CD14-positive monocyte (primary cell): ENCODE measurements around the gene INPP5B. TPM values are rescaled to one million over a fixed set of nuclear protein-coding genes. Genes with fewer than 3 reads are reported as not detected.

Experiments used
- DNase-seq, 3 donors: peaks; one replicate each; pipeline ENCODE4 v3.0.0-alpha.2; 2011 to 2022
- H2AFZ ChIP-seq: 2 replicates; pipeline ENCODE4 v1.6.0; 2012; ENCODE audit warnings: mild to moderate bottlenecking, low read depth, low read length, inconsistent platforms; ENCODE audit not compliant: insufficient read depth, poor library complexity, severe bottlenecking
- H3K27ac ChIP-seq, 2 donors: 1 replicate in 1 of 2; 2 replicates in 1 of 2; pipeline ENCODE4 v1.5.1; 2012 to 2013; ENCODE audit warnings: low read length in 2 of 2, control low read depth in 1 of 2, inconsistent platforms in 1 of 2, low read depth in 1 of 2, mild to moderate bottlenecking in 1 of 2
- H3K27me3 ChIP-seq, 2 donors: one replicate each; pipeline versions ENCODE4 v1.6.0 to v1.6.1; 2011 to 2013; ENCODE audit warnings: low read length in 2 of 2; ENCODE audit not compliant: control insufficient read depth in 2 of 2, insufficient read depth in 2 of 2
- H3K36me3 ChIP-seq, 2 donors: replicated peaks in 1 of 2; 1 replicate in 1 of 2; 2 replicates in 1 of 2; pipeline versions ENCODE4 v1.5.1 to v1.6.1; 2012 to 2013; ENCODE audit warnings: low read length in 2 of 2, control low read depth in 1 of 2, inconsistent platforms in 1 of 2, mild to moderate bottlenecking in 1 of 2; ENCODE audit not compliant: insufficient read depth in 2 of 2, control insufficient read depth in 1 of 2
- H3K4me1 ChIP-seq, 2 donors: 1 replicate in 1 of 2; 2 replicates in 1 of 2; pipeline versions ENCODE4 v1.5.1 to v1.6.1; 2012 to 2013; ENCODE audit warnings: low read length in 2 of 2, control low read depth in 1 of 2, inconsistent platforms in 1 of 2, mild to moderate bottlenecking in 1 of 2, moderate library complexity in 1 of 2; ENCODE audit not compliant: insufficient read depth in 2 of 2, control insufficient read depth in 1 of 2
- H3K4me2 ChIP-seq: replicated peaks from 2 replicates; pipeline ENCODE3; 2012; ENCODE audit warnings: low read length, moderate library complexity, mild to moderate bottlenecking; ENCODE audit not compliant: poor library complexity, severe bottlenecking; ENCODE audit errors: extremely low read depth
- H3K4me3 ChIP-seq, 3 experiments: fragments of 200-600 bp in 1 of 3; sonication (generic) in 1 of 3; replicated peaks in 1 of 3; 1 replicate in 2 of 3; 2 replicates in 1 of 3; pipeline ENCODE4 v1.5.1; 2011 to 2013; ENCODE audit warnings: low read length in 3 of 3, mild to moderate bottlenecking in 3 of 3, control low read depth in 2 of 3, low read depth in 2 of 3, inconsistent platforms in 1 of 3, moderate library complexity in 1 of 3
- H3K79me2 ChIP-seq: 2 replicates; pipeline ENCODE4 v1.6.0; 2012; ENCODE audit warnings: mild to moderate bottlenecking, control low read depth, inconsistent platforms, low read length, moderate library complexity; ENCODE audit not compliant: insufficient read depth
- H3K9ac ChIP-seq: 2 replicates; pipeline ENCODE4 v1.6.0; 2017; ENCODE audit warnings: low read length, mild to moderate bottlenecking; ENCODE audit not compliant: insufficient read depth, poor library complexity, severe bottlenecking
- H3K9me3 ChIP-seq, 2 donors: replicated peaks in 1 of 2; 1 replicate in 1 of 2; 2 replicates in 1 of 2; pipeline versions ENCODE4 v1.5.1 to v1.6.1; 2012 to 2013; ENCODE audit warnings: low read length in 2 of 2, control low read depth in 1 of 2; ENCODE audit not compliant: control insufficient read depth in 1 of 2, insufficient read depth in 1 of 2
- H4K20me1 ChIP-seq: 2 replicates; pipeline ENCODE4 v1.6.0; 2012; ENCODE audit warnings: mild to moderate bottlenecking, low read length, control low read depth, moderate library complexity; ENCODE audit not compliant: insufficient read depth
- H3K27ac Mint-ChIP-seq, 7 donors: one replicate each; pipeline ENCODE4 v1.8.0; 2020; ENCODE audit warnings: mild to moderate bottlenecking in 7 of 7, mixed read lengths in 7 of 7, moderate library complexity in 6 of 7, inconsistent platforms in 2 of 7
- H3K27me3 Mint-ChIP-seq, 3 donors: one replicate each; pipeline ENCODE4 v1.8.0; 2021 to 2022; ENCODE audit warnings: low read depth in 3 of 3, mild to moderate bottlenecking in 3 of 3, mixed read lengths in 3 of 3, moderate library complexity in 3 of 3, inconsistent platforms in 1 of 3
- H3K36me3 Mint-ChIP-seq, 2 donors: one replicate each; pipeline ENCODE4 v1.8.0; 2020; ENCODE audit warnings: mixed read lengths in 2 of 2, inconsistent platforms in 1 of 2, mild to moderate bottlenecking in 1 of 2
- H3K4me1 Mint-ChIP-seq: one replicate; pipeline ENCODE4 v1.8.0; 2020; ENCODE audit warnings: mild to moderate bottlenecking, mixed read lengths
- H3K4me3 Mint-ChIP-seq, 2 donors: one replicate each; pipeline ENCODE4 v1.8.0; 2020; ENCODE audit warnings: mild to moderate bottlenecking in 2 of 2, mixed read lengths in 2 of 2, moderate library complexity in 1 of 2
- H3K9me3 Mint-ChIP-seq, 7 donors: one replicate each; pipeline ENCODE4 v1.8.0; 2020 to 2022; ENCODE audit warnings: mixed read lengths in 7 of 7, mild to moderate bottlenecking in 6 of 7, moderate library complexity in 6 of 7, inconsistent platforms in 2 of 7
- WGBS: methylation state at CpG from one replicate; pipeline ENCODE4 v1.1.5; 2013; ENCODE audit warnings: missing lambda C conversion rate; ENCODE audit not compliant: insufficient coverage; 5-methylcytosine and 5-hydroxymethylcytosine counted together
- intact Hi-C, 2 donors: fragments of 100-400 bp; cut with micrococcal nuclease; formaldehyde crosslinking; loops; one replicate each; pipeline versions ENCODE4 v1.15.0 to v1.15.1; 2023
- polyA plus RNA-seq, 3 donors: library from polyadenylated mRNA; depleted of rRNA in 1 of 3; unstranded in 2 of 3; stranded (reverse) in 1 of 3; fragments of 300-500 nt in 2 of 3; fragments of >200 nt in 1 of 3; fragmentation: Illumina TruSeq in 2 of 3; gene quantifications; 1 replicate in 2 of 3; 2 replicates in 1 of 3; pipeline ENCODE4 v1.2.3, GENCODE V29; 2012 to 2021
- TF ChIP-seq, protein P1 (sequence below): fragments of 200-600 bp; IDR thresholded peaks from one replicate; pipeline ENCODE4 v1.8.0; 2022; ENCODE audit warnings: antibody characterized with exemption, mild to moderate bottlenecking

The INPP5B gene
- polyA plus RNA-seq, 3 donors: 3.0 to 13.1 (median 5.8) TPM

DNA sequence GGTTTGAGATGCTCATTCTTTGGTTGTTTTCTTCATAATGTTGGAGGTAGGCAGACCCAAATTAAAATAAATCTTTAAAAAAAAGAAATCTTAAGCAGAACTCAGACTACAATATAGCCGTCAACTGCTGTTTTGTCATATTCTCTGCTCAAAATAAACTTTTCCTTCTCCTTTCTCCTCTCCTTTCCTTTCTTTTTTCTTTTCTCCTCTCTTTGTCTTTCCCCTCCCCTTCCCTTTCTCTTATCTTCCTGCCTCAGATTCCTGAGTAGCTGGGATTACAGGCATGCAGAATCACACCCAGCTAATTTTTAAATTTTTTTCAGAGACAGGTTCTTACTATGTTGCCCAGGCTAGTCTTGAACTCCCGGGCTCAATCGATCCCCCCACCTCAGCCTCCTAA lies 62.7 kb downstream of the INPP5B start:
- no peaks in the 10 kb centered on the region for H3K9me3 Mint-ChIP-seq

DNA sequence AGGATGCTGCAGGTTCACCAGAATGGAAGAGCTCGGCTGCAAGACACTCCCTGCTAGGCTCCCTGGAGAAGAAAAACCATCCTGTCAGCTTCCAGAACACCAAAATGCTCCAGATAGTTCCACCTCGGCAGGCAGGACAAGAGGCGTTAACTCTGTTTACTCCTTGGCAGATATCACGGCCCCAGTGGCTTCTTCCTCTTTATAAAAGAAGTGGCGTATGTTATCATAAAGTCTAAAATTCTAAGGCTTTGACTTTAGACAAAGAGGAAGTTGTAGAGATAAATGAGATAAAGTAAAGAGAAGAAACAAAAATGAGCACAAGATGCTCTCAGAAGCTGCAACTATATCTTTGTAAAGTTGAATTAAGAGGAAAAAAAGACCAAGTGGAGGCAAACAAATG lies 63.2 kb downstream of the INPP5B start:
- Mint-ChIP-seq H3K4me1 (no peaks in the 10 kb centered on the region), H3K27ac (peak overlapping the region in 3 of 7 donors; percentile 25 to 38 (median 31)), H3K27me3 (no peaks in the 10 kb centered on the region), H3K36me3 (peaks cover 79 to 96% of the 10 kb centered on the region in 2 donors), H3K4me3 (no peak overlapping the region), H3K9me3 (no peaks in the 10 kb centered on the region)
- no peaks in the 10 kb centered on the region for H4K20me1 ChIP-seq
- H3K9me3 ChIP-seq: no peaks in the 10 kb centered on the region
- no peaks in the 10 kb centered on the region for H3K27me3 ChIP-seq
- H3K4me2 ChIP-seq: no peak overlapping the region
- TF ChIP-seq, protein P1, sequence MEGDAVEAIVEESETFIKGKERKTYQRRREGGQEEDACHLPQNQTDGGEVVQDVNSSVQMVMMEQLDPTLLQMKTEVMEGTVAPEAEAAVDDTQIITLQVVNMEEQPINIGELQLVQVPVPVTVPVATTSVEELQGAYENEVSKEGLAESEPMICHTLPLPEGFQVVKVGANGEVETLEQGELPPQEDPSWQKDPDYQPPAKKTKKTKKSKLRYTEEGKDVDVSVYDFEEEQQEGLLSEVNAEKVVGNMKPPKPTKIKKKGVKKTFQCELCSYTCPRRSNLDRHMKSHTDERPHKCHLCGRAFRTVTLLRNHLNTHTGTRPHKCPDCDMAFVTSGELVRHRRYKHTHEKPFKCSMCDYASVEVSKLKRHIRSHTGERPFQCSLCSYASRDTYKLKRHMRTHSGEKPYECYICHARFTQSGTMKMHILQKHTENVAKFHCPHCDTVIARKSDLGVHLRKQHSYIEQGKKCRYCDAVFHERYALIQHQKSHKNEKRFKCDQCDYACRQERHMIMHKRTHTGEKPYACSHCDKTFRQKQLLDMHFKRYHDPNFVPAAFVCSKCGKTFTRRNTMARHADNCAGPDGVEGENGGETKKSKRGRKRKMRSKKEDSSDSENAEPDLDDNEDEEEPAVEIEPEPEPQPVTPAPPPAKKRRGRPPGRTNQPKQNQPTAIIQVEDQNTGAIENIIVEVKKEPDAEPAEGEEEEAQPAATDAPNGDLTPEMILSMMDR: no peak
- no peaks in the 10 kb centered on the region for H3K4me1 ChIP-seq
- H3K36me3 ChIP-seq: peaks cover 87 to 95% of the 10 kb centered on the region in 2 donors
- H2AFZ ChIP-seq: no peak overlapping the region
- H3K79me2 ChIP-seq: no peaks in the 10 kb centered on the region
- H3K9ac ChIP-seq: no peak overlapping the region
- DNase-seq: no peak
- no peak overlapping the region for H3K4me3 ChIP-seq
- intact Hi-C loops: loop anchor here in 1 of 2 donors (10.0 kb wide), 1 partner anchor 91 kb away; no protein-coding TSS in a partner anchor
- WGBS: 88% methylated on average over 1 of the region's 5 CpGs
- no peak overlapping the region for H3K27ac ChIP-seq

More for the DNA sequence above, 62.7 kb downstream of the INPP5B start:
- H3K4me2 ChIP-seq: no peak overlapping the region
- Mint-ChIP-seq H3K4me1 (no peaks in the 10 kb centered on the region), H3K27me3 (no peaks in the 10 kb centered on the region), H3K36me3 (peaks cover 82 to 98% of the 10 kb centered on the region in 2 donors), H3K4me3 (no peak overlapping the region), H3K27ac (peak overlapping the region in 2 of 7 donors; percentile 38 to 78)
- no peaks in the 10 kb centered on the region for H4K20me1 ChIP-seq
- DNase-seq: no peak
- no peak overlapping the region for H3K27ac ChIP-seq
- no peaks in the 10 kb centered on the region for H3K4me1 ChIP-seq
- H3K27me3 ChIP-seq: no peaks in the 10 kb centered on the region
- TF ChIP-seq, protein P1: no peak
- H2AFZ ChIP-seq: no peak overlapping the region
- WGBS: 100% methylated on average over 2 of the region's 3 CpGs
- H3K4me3 ChIP-seq: no peak overlapping the region
- H3K9me3 ChIP-seq: no peaks in the 10 kb centered on the region
- H3K9ac ChIP-seq: no peak overlapping the region
- intact Hi-C loops: loop anchor here in 1 of 2 donors (10.0 kb wide), 1 partner anchor 91 kb away; no protein-coding TSS in a partner anchor
- H3K79me2 ChIP-seq: no peaks in the 10 kb centered on the region
- H3K36me3 ChIP-seq: peaks cover 90 to 97% of the 10 kb centered on the region in 2 donors
